ENCODE measurements around the gene RALY.
"Not testable (repeated sequence)": the region's sequence is repeated elsewhere in the genome, so short reads cannot be mapped to it uniquely, and the experiment has no call there.

RALY gene

GRCh38 chr20:34023937-34024722 lies 30.4 kb downstream of the RALY start:
- TF ChIP-seq ZFP30 (CRISPR knock-in tag; IDR thresholded peaks at IDR 0.05) (no peak), ESRRG (CRISPR knock-in tag; IDR thresholded peaks at IDR 0.05) (no peak), SNAI2 (CRISPR knock-in tag; IDR thresholded peaks at IDR 0.05) (no peak), POU6F1 (CRISPR knock-in tag; IDR thresholded peaks at IDR 0.05; ENCODE audit: borderline replicate concordance, low read depth) (no peak), PPARA (CRISPR knock-in tag; IDR thresholded peaks at IDR 0.05; ENCODE audit: borderline replicate concordance) (no peak), ZC3H10 (CRISPR knock-in tag; IDR thresholded peaks at IDR 0.05) (no peak), TCF4 (CRISPR knock-in tag; IDR thresholded peaks at IDR 0.05; ENCODE audit: borderline replicate concordance) (no peak), OSR1 (CRISPR knock-in tag; IDR thresholded peaks at IDR 0.05) (no peak), PATZ1 (CRISPR knock-in tag; IDR thresholded peaks at IDR 0.05; ENCODE audit: borderline replicate concordance) (no peak), ZNF8 (CRISPR knock-in tag; IDR thresholded peaks at IDR 0.05) (no peak), GLIS3 (CRISPR knock-in tag; IDR thresholded peaks at IDR 0.05) (no peak), RARB (CRISPR knock-in tag; IDR thresholded peaks at IDR 0.05) (no peak), CREB5 (CRISPR knock-in tag; IDR thresholded peaks at IDR 0.05; ENCODE audit: low read depth) (no peak), ZNF565 (CRISPR knock-in tag; conservative IDR thresholded peaks at IDR 0.05; ENCODE audit: low read depth) (no peak), BACH2 (CRISPR knock-in tag; IDR thresholded peaks at IDR 0.05; ENCODE audit: borderline replicate concordance) (no peak), CSDC2 (CRISPR knock-in tag; IDR thresholded peaks at IDR 0.05) (no peak), ZNF70 (CRISPR knock-in tag; IDR thresholded peaks at IDR 0.05) (no peak), CSRNP3 (CRISPR knock-in tag; IDR thresholded peaks at IDR 0.05) (no peak), TOX (CRISPR knock-in tag; IDR thresholded peaks at IDR 0.05; ENCODE audit: borderline replicate concordance) (no peak)
- no peak for ATAC-seq

GRCh38 chr20:34024723-34025351 lies 31.1 kb downstream of the RALY start:
- no peak for ATAC-seq
- TF ChIP-seq CSDC2 (CRISPR knock-in tag; IDR thresholded peaks at IDR 0.05) (no peak), CSRNP3 (CRISPR knock-in tag; IDR thresholded peaks at IDR 0.05) (no peak)

- ATAC-seq, result not testable (repeated sequence)
These were observed 34.3 kb downstream of the RALY start for GRCh38 chr20:34028013-34028412.

GRCh38 chr20:34029415-34029814 lies 35.7 kb downstream of the RALY start:
- ATAC-seq, result no peak
- TF ChIP-seq ZFP3 (CRISPR knock-in tag; IDR thresholded peaks at IDR 0.05), result no peak
- TF ChIP-seq TSHZ2 (CRISPR knock-in tag; IDR thresholded peaks at IDR 0.05), result no peak
- TF ChIP-seq OSR1 (CRISPR knock-in tag; IDR thresholded peaks at IDR 0.05), result no peak
- TF ChIP-seq PPARA (CRISPR knock-in tag; IDR thresholded peaks at IDR 0.05; ENCODE audit: borderline replicate concordance), result no peak
- TF ChIP-seq ZC3H10 (CRISPR knock-in tag; IDR thresholded peaks at IDR 0.05), result no peak
- no peak for TF ChIP-seq ISL1 (CRISPR knock-in tag; IDR thresholded peaks at IDR 0.05)
- no peak for TF ChIP-seq TCF4 (CRISPR knock-in tag; IDR thresholded peaks at IDR 0.05; ENCODE audit: borderline replicate concordance)
- no peak for TF ChIP-seq ZNF8 (CRISPR knock-in tag; IDR thresholded peaks at IDR 0.05)
- TF ChIP-seq ZNF70 (CRISPR knock-in tag; IDR thresholded peaks at IDR 0.05), result no peak
- TF ChIP-seq RARB (CRISPR knock-in tag; IDR thresholded peaks at IDR 0.05), result no peak
- no peak for TF ChIP-seq CSDC2 (CRISPR knock-in tag; IDR thresholded peaks at IDR 0.05)
